Tibial artery (tissue), 4 donors: ENCODE data around the gene SLIT2.

Source experiments
- DNase-seq, 2 donors: peaks; one replicate each; pipeline ENCODE4 v3.0.0-alpha.2; 2019
- H3K27ac ChIP-seq, 2 donors: fragments of 200-600 bp; sonication (generic) in 1 of 2; 1 replicate in 1 of 2; 2 replicates in 1 of 2; pipeline ENCODE4 v1.5.1; 2018 to 2019; ENCODE audit warnings: mild to moderate bottlenecking in 1 of 2
- H3K27me3 ChIP-seq, 2 donors: fragments of 200-600 bp; sonication (generic) in 1 of 2; one replicate each; pipeline versions ENCODE4 v1.5.1 to v1.6.0; 2016 to 2019
- H3K36me3 ChIP-seq, 3 donors: fragments of 200-600 bp; sonication (generic) in 2 of 3; one replicate each; pipeline ENCODE4 v1.5.1; 2016 to 2019; ENCODE audit warnings: mild to moderate bottlenecking in 2 of 3
- H3K4me1 ChIP-seq, 4 donors: fragments of 200-600 bp; sonication (generic) in 2 of 4; 1 replicate in 3 of 4; 2 replicates in 1 of 4; pipeline ENCODE4 v1.5.1; 2016 to 2019
- H3K4me3 ChIP-seq, 2 donors: fragments of 200-600 bp; sonication (generic) in 1 of 2; 1 replicate in 1 of 2; 2 replicates in 1 of 2; pipeline ENCODE4 v1.5.1; 2018 to 2019; ENCODE audit warnings: mild to moderate bottlenecking in 2 of 2
- H3K9me3 ChIP-seq, 3 donors: fragments of 200-600 bp; sonication (generic) in 1 of 3; one replicate each; pipeline ENCODE4 v1.5.1; 2016 to 2019
- CTCF ChIP-seq, 2 experiments: fragments of 200-600 bp in 1 of 2; fragments of 450-650 bp in 1 of 2; IDR thresholded peaks; one replicate each; pipeline ENCODE4 v1.5.1; 2017 to 2019; ENCODE audit warnings: antibody characterized with exemption in 2 of 2, mild to moderate bottlenecking in 1 of 2, moderate library complexity in 1 of 2
- intact Hi-C: fragments of 100-400 bp; cut with DNase I; formaldehyde crosslinking; loops from one replicate; pipeline ENCODE4 v1.15.0; 2023; ENCODE audit warnings: low total_unique reads

The SLIT2 gene

GRCh38 chr4:20301161-20301560 lies 49.5 kb downstream of the SLIT2 start:
- no peak for DNase-seq
- Histone ChIP-seq H3K27ac (no peak overlapping the region), H3K27me3 (no peaks in the 10 kb centered on the region), H3K4me1 (peaks cover 0 to 20% (median 0%) of the 10 kb centered on the region in 4 donors), H3K36me3 (no peaks in the 10 kb centered on the region), H3K4me3 (no peak overlapping the region), H3K9me3 (no peaks in the 10 kb centered on the region)
- TF ChIP-seq CTCF (IDR thresholded peaks at IDR 0.05), result no peak
- intact Hi-C loops, result no loop called here
